ENCODE data around the gene RPS19BP1. TPM values are rescaled to one million over a fixed set of nuclear protein-coding genes. Genes with fewer than 3 reads are reported as not detected.

The RPS19BP1 gene
- total and polyA plus RNA-seq, 2 of the 8 experiments (the other 6 are each of a cell fraction or from before 2014, with no cell fraction given), result 77.9 to 97.9 TPM

GRCh38 chr22:39570665-39571064, 38.1 kb upstream of the RPS19BP1 start, which contains the start of gene CACNA1I:
Gene CACNA1I, plus strand, starts transcription at chr22:39570753. Its CDS starts 0 bp downstream, at chr22:39570753.
- H4K5ac ChIP-seq (ENCODE audit: insufficient read length, low read depth, low read length), result no peak within 1 kb of the TSS
- H4K20me1 ChIP-seq (replicated peaks in 1 of 2; ENCODE audit: control insufficient read depth in 1 of 2, insufficient read depth in 2 of 2, low read length in 2 of 2), result peaks cover 0 to 3% of the 10 kb centered on the region in 2 experiments
- no peak within 1 kb of the TSS for H2BK12ac ChIP-seq (ENCODE audit: low read depth, low read length)
- H3K14ac ChIP-seq (ENCODE audit: insufficient read length), result no peak within 1 kb of the TSS
- no peak for TF ChIP-seq RBBP5 (IDR thresholded peaks at IDR 0.05; ENCODE audit: borderline replicate concordance, low read depth, low read length)
- no peak for TF ChIP-seq EZH2 (IDR thresholded peaks at IDR 0.05; ENCODE audit: low read depth, low read length, severe bottlenecking)
- TF ChIP-seq CBX5 (IDR thresholded peaks at IDR 0.05; ENCODE audit: low read depth, low read length), result no peak
- no peak for TF ChIP-seq TEAD4 (IDR thresholded peaks at IDR 0.05; ENCODE audit: low read depth, low read length)
- no peak for TF ChIP-seq ZNF274 (IDR thresholded peaks at IDR 0.05; ENCODE audit: borderline replicate concordance, extremely low read depth, low read length)
- TF ChIP-seq RNF2 (IDR thresholded peaks at IDR 0.05; ENCODE audit: borderline replicate concordance, low read depth, low read length, missing control alignments, poor library complexity, severe bottlenecking), result no peak
- no peak for TF ChIP-seq ASH2L (IDR thresholded peaks at IDR 0.05; ENCODE audit: low read length)
- no peak for TF ChIP-seq GTF2F1 (IDR thresholded peaks at IDR 0.05; ENCODE audit: borderline replicate concordance, low read depth, low read length)
- no peak for TF ChIP-seq BRCA1 (IDR thresholded peaks at IDR 0.05; ENCODE audit: low read depth, low read length)
- no peak for TF ChIP-seq FOSL1 (IDR thresholded peaks at IDR 0.05; ENCODE audit: insufficient read depth, low read depth, low read length)
- TF ChIP-seq TCF12 (IDR thresholded peaks at IDR 0.05; ENCODE audit: low read depth, low read length), result no peak
- H4K91ac ChIP-seq (replicated peaks; ENCODE audit: insufficient read length, low read length), result no peak within 1 kb of the TSS
- H3K23ac ChIP-seq (ENCODE audit: insufficient read length), result no peak within 1 kb of the TSS
- 87% methylated on average over 9 of the region's 14 CpGs; no CpG with 5 or more reads in 1 of the 2 experiments for WGBS, 2 experiments (ENCODE audit: extremely low coverage in 1 of 2, insufficient coverage in 1 of 2, insufficient read length in 1 of 2, insufficient replicate concordance in 2 of 2, low coverage in 1 of 2, low lambda C conversion rate in 2 of 2, missing lambda C conversion rate in 1 of 2)
- no peak within 1 kb of the TSS for H3K4me2 ChIP-seq (ENCODE audit: insufficient read depth in 1 of 2, low read depth in 2 of 2, low read length in 2 of 2)
- H2BK5ac ChIP-seq (ENCODE audit: low read depth, low read length), result no peak within 1 kb of the TSS
- FAIRE-seq, result no peak
- no peak for DNase-seq (ENCODE audit: low read depth in 1 of 2, low spot score in 2 of 2)
- no peak within 1 kb of the TSS for H3K27ac ChIP-seq (ENCODE audit: low read depth, low read length)
- no peak within 1 kb of the TSS for H3K18ac ChIP-seq (ENCODE audit: extremely low read depth, low read length)
- H2AFZ ChIP-seq (ENCODE audit: low read length), result no peak within 1 kb of the TSS
- POLR2A ChIA-PET (ENCODE audit: partially characterized antibody), result no interaction called here
- H3K4ac ChIP-seq (replicated peaks; ENCODE audit: insufficient read length, low read depth, low read length), result no peak within 1 kb of the TSS
- 0 out of 7 replicates have a peak, but pooled peaks cover 0 to 4% (median 0%) of the 10 kb centered on the region in 4 experiments for H3K4me1 ChIP-seq (replicated peaks in 1 of 4; ENCODE audit: control insufficient read depth in 3 of 4, insufficient read depth in 4 of 4, low read length in 3 of 4)
- no peak within 1 kb of the TSS for H3K9ac ChIP-seq (replicated peaks in 1 of 4; ENCODE audit: extremely low read depth in 1 of 4, low read depth in 3 of 4, low read length in 3 of 4)
- H3K4me3 ChIP-seq (ENCODE audit: extremely low read depth in 1 of 4, insufficient read depth in 2 of 4, low read depth in 3 of 4, low read length in 4 of 4), result no peak within 1 kb of the TSS
- no peak within 1 kb of the TSS for H2BK15ac ChIP-seq (ENCODE audit: low read length)
- no peak within 1 kb of the TSS; the same call in 1 of the 2 replicates for H4K8ac ChIP-seq (ENCODE audit: extremely low read depth, insufficient read depth, low read length)
- H2BK20ac ChIP-seq (ENCODE audit: low read length), result no peak within 1 kb of the TSS
- CTCF ChIA-PET (ENCODE audit: partially characterized antibody), result interaction anchor here (0.7 to 9.0 kb wide), 3 partner anchors 10 to 383 kb away, joined by 3 to 47 read pairs (median 3); no protein-coding TSS in a partner anchor
- H3K79me2 ChIP-seq (ENCODE audit: control insufficient read depth in 1 of 2, insufficient read depth in 2 of 2, low read length in 2 of 2), result no peaks in the 10 kb centered on the region
- no peaks in the 10 kb centered on the region for H3K36me3 ChIP-seq (ENCODE audit: control insufficient read depth in 2 of 4, insufficient read depth in 4 of 4, low read length in 3 of 4)
- no peaks in the 10 kb centered on the region; a peak in 1 of 7 replicates for H3K27me3 ChIP-seq (replicated peaks in 1 of 4; ENCODE audit: control insufficient read depth in 3 of 4, extremely low read depth in 1 of 4, insufficient read depth in 3 of 4, low read length in 3 of 4)
- no peak within 1 kb of the TSS for H3K56ac ChIP-seq (replicated peaks; ENCODE audit: insufficient read length, low read depth, low read length)
- no peak within 1 kb of the TSS for H2BK120ac ChIP-seq (replicated peaks; ENCODE audit: low read depth, low read length)
- no peak within 1 kb of the TSS for H2AK5ac ChIP-seq (ENCODE audit: low read depth, low read length)
- peaks cover 0 to 2% of the 10 kb centered on the region in 2 experiments; a peak in 1 of 4 replicates for H3K9me3 ChIP-seq (ENCODE audit: insufficient read depth in 2 of 2, low read depth in 1 of 2, low read length in 1 of 2)
- H3K79me1 ChIP-seq (ENCODE audit: low read depth, low read length), result no peaks in the 10 kb centered on the region
- peaks cover 5% of the 10 kb centered on the region; the same call in 1 of the 2 replicates for H3K23me2 ChIP-seq (ENCODE audit: low read depth, low read length)
